Measurements from ENCODE around the gene GNAT2.

Gene GNAT2

GRCh38 chr1:109603229-109603628, 16.2 kb downstream of the GNAT2 start:
- Histone ChIP-seq H3K4me2 (ENCODE audit: low read length) (no peak overlapping the region), H4K20me1 (ENCODE audit: control insufficient read depth, insufficient read depth, low read depth, low read length) (no peaks in the 10 kb centered on the region), H3K36me3 (ENCODE audit: control insufficient read depth, low read length) (no peaks in the 10 kb centered on the region), H3F3A (ENCODE audit: control insufficient read depth, insufficient read depth) (no peaks in the 10 kb centered on the region), H3K4me3 (ENCODE audit: low read length) (no peak overlapping the region), H3K27me3 (ENCODE audit: control insufficient read depth, low read length) (no peaks in the 10 kb centered on the region), H3K9me2 (replicated peaks; ENCODE audit: control insufficient read depth, low read length) (no peaks in the 10 kb centered on the region), H3K79me2 (ENCODE audit: control insufficient read depth, low read length) (no peaks in the 10 kb centered on the region), H3K9me3 (ENCODE audit: control insufficient read depth, insufficient read depth, low read length) (no peaks in the 10 kb centered on the region), H3K4me1 (ENCODE audit: control insufficient read depth, low read length) (no peaks in the 10 kb centered on the region), H3K27ac (ENCODE audit: low read depth, low read length) (no peak overlapping the region)
- no peak for TF ChIP-seq EZH2phosphoT487 (IDR thresholded peaks at IDR 0.05; ENCODE audit: borderline replicate concordance, low read length)
- TF ChIP-seq, protein P1, sequence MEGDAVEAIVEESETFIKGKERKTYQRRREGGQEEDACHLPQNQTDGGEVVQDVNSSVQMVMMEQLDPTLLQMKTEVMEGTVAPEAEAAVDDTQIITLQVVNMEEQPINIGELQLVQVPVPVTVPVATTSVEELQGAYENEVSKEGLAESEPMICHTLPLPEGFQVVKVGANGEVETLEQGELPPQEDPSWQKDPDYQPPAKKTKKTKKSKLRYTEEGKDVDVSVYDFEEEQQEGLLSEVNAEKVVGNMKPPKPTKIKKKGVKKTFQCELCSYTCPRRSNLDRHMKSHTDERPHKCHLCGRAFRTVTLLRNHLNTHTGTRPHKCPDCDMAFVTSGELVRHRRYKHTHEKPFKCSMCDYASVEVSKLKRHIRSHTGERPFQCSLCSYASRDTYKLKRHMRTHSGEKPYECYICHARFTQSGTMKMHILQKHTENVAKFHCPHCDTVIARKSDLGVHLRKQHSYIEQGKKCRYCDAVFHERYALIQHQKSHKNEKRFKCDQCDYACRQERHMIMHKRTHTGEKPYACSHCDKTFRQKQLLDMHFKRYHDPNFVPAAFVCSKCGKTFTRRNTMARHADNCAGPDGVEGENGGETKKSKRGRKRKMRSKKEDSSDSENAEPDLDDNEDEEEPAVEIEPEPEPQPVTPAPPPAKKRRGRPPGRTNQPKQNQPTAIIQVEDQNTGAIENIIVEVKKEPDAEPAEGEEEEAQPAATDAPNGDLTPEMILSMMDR (IDR thresholded peaks at IDR 0.05; ENCODE audit: low read depth, low read length, poor library complexity, severe bottlenecking), result no peak

- Histone ChIP-seq H3K27me3 (ENCODE audit: control insufficient read depth, low read length) (no peaks in the 10 kb centered on the region), H3K9me2 (replicated peaks; ENCODE audit: control insufficient read depth, low read length) (no peaks in the 10 kb centered on the region), H3K4me3 (ENCODE audit: low read length) (no peak overlapping the region), H3K36me3 (ENCODE audit: control insufficient read depth, low read length) (peaks cover 8% of the 10 kb centered on the region), H3F3A (ENCODE audit: control insufficient read depth, insufficient read depth) (no peaks in the 10 kb centered on the region), H3K9me3 (ENCODE audit: control insufficient read depth, insufficient read depth, low read length) (no peaks in the 10 kb centered on the region), H3K4me2 (ENCODE audit: low read length) (no peak overlapping the region), H3K4me1 (ENCODE audit: control insufficient read depth, low read length) (no peaks in the 10 kb centered on the region), H3K27ac (ENCODE audit: low read depth, low read length) (no peak overlapping the region), H4K20me1 (ENCODE audit: control insufficient read depth, insufficient read depth, low read depth, low read length) (no peaks in the 10 kb centered on the region), H3K79me2 (ENCODE audit: control insufficient read depth, low read length) (no peaks in the 10 kb centered on the region)
- TF ChIP-seq EZH2phosphoT487 (IDR thresholded peaks at IDR 0.05; ENCODE audit: borderline replicate concordance, low read length), result no peak
- TF ChIP-seq, protein P1 (IDR thresholded peaks at IDR 0.05; ENCODE audit: low read depth, low read length, poor library complexity, severe bottlenecking), result peak; percentile 24
Measured at GRCh38 chr1:109598655-109599054, 20.8 kb downstream of the GNAT2 start.

GRCh38 chr1:109598156-109598555, 21.3 kb downstream of the GNAT2 start:
- no peaks in the 10 kb centered on the region for H3K27me3 ChIP-seq (ENCODE audit: control insufficient read depth, low read length)
- H3K9me3 ChIP-seq (ENCODE audit: control insufficient read depth, insufficient read depth, low read length), result no peaks in the 10 kb centered on the region
- H4K20me1 ChIP-seq (ENCODE audit: control insufficient read depth, insufficient read depth, low read depth, low read length), result no peaks in the 10 kb centered on the region
- H3K4me3 ChIP-seq (ENCODE audit: low read length), result no peak overlapping the region
- H3K9me2 ChIP-seq (replicated peaks; ENCODE audit: control insufficient read depth, low read length), result no peaks in the 10 kb centered on the region
- no peak overlapping the region for H3K27ac ChIP-seq (ENCODE audit: low read depth, low read length)
- no peaks in the 10 kb centered on the region for H3K79me2 ChIP-seq (ENCODE audit: control insufficient read depth, low read length)
- H3K36me3 ChIP-seq (ENCODE audit: control insufficient read depth, low read length), result peaks cover 13% of the 10 kb centered on the region
- TF ChIP-seq, protein P1 (IDR thresholded peaks at IDR 0.05; ENCODE audit: low read depth, low read length, poor library complexity, severe bottlenecking), result no peak
- no peak for TF ChIP-seq EZH2phosphoT487 (IDR thresholded peaks at IDR 0.05; ENCODE audit: borderline replicate concordance, low read length)
- H3F3A ChIP-seq (ENCODE audit: control insufficient read depth, insufficient read depth), result no peaks in the 10 kb centered on the region
- no peak overlapping the region for H3K4me2 ChIP-seq (ENCODE audit: low read length)
- H3K4me1 ChIP-seq (ENCODE audit: control insufficient read depth, low read length), result no peaks in the 10 kb centered on the region

DNA sequence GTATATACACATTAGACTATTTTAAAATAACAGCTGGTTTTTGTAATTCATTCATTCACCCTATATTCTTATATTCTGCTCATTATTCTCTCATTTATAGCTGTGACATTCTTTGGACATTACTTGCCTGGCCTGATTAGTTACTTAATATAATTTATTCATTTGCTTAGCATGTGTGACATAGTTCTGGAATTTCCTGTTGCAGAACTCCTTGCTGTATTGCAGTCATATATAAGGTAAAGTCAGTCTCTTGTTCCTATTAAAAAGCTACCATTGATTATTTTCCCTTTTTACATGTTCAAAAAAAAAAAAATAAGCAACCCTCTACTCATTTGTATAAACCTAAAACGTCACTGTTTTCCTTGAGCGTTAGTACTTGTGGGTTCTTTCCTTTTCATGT, 23.9 kb downstream of the GNAT2 start:
- Histone ChIP-seq H3K4me2 (ENCODE audit: low read length) (no peak overlapping the region), H3K36me3 (ENCODE audit: control insufficient read depth, low read length) (peaks cover 33% of the 10 kb centered on the region), H3K4me1 (ENCODE audit: control insufficient read depth, low read length) (no peaks in the 10 kb centered on the region), H3F3A (ENCODE audit: control insufficient read depth, insufficient read depth) (no peaks in the 10 kb centered on the region), H3K9me2 (replicated peaks; ENCODE audit: control insufficient read depth, low read length) (no peaks in the 10 kb centered on the region), H3K27me3 (ENCODE audit: control insufficient read depth, low read length) (no peaks in the 10 kb centered on the region), H4K20me1 (ENCODE audit: control insufficient read depth, insufficient read depth, low read depth, low read length) (no peaks in the 10 kb centered on the region), H3K4me3 (ENCODE audit: low read length) (no peak overlapping the region), H3K9me3 (ENCODE audit: control insufficient read depth, insufficient read depth, low read length) (no peaks in the 10 kb centered on the region), H3K79me2 (ENCODE audit: control insufficient read depth, low read length) (no peaks in the 10 kb centered on the region), H3K27ac (ENCODE audit: low read depth, low read length) (no peak overlapping the region)
- TF ChIP-seq, protein P1 (IDR thresholded peaks at IDR 0.05; ENCODE audit: low read depth, low read length, poor library complexity, severe bottlenecking), result no peak
- TF ChIP-seq EZH2phosphoT487 (IDR thresholded peaks at IDR 0.05; ENCODE audit: borderline replicate concordance, low read length), result no peak
